HEK293 (cell line): ENCODE measurements around the gene POLL.

Experiments used
- CTCF ChIA-PET: fragments of 350-600 bp; formaldehyde crosslinking; extraction: SDS; loops from one replicate; lab custom pipeline; 2021; ENCODE audit warnings: antibody characterized with exemption; lab: Yijun Ruan, JAX
- POLR2A ChIA-PET: fragments of 300-600 bp; formaldehyde crosslinking; extraction: SDS; loops from one replicate; lab custom pipeline; 2020; ENCODE audit warnings: antibody characterized with exemption, inconsistent platforms; lab: Yijun Ruan, JAX
- H3K27ac ChIP-seq: fragments of 200-500 bp; sonication (Bioruptor generic); 2 replicates; pipeline ENCODE4 v1.5.1; 2014; ENCODE audit warnings: low read depth, low read length, control low read depth, inconsistent platforms; ENCODE audit errors: extremely low read depth
- H3K36me3 ChIP-seq, 2 experiments: fragments of 200-500 bp in 1 of 2; sonication (Bioruptor generic) in 1 of 2; 1 replicate in 1 of 2; 2 replicates in 1 of 2; pipeline ENCODE4 v1.5.1; 2014 to 2017; ENCODE audit warnings: inconsistent platforms in 2 of 2, low read length in 2 of 2; ENCODE audit not compliant: control insufficient read depth in 2 of 2, insufficient read depth in 1 of 2
- H3K4me1 ChIP-seq: fragments of 200-500 bp; sonication (Bioruptor generic); 2 replicates; pipeline ENCODE4 v1.5.1; 2014; ENCODE audit warnings: mild to moderate bottlenecking, low read length, inconsistent platforms; ENCODE audit not compliant: control insufficient read depth, insufficient read depth
- H3K4me3 ChIP-seq: 2 replicates; pipeline ENCODE4 v1.5.1; 2011; ENCODE audit warnings: low read depth, mild to moderate bottlenecking, control low read depth, low read length, moderate library complexity
- H3K9me3 ChIP-seq: fragments of 200-500 bp; sonication (Bioruptor generic); 2 replicates; pipeline ENCODE4 v1.5.1; 2014; ENCODE audit warnings: low read depth, low read length, inconsistent platforms; ENCODE audit not compliant: control insufficient read depth, insufficient read depth
- HIC1 ChIP-seq: fragments of 450-650 bp; formaldehyde crosslinking; IDR thresholded peaks from 2 replicates; pipeline ENCODE4 v1.5.1; 2016; ENCODE audit warnings: missing biosample characterization, missing genetic modification characterization
- KLF9 ChIP-seq: fragments of 450-650 bp; formaldehyde crosslinking; IDR thresholded peaks from 2 replicates; pipeline ENCODE4 v1.5.1; 2016; ENCODE audit warnings: missing biosample characterization, missing genetic modification characterization, low read depth
- MZF1 ChIP-seq: fragments of 450-650 bp; formaldehyde crosslinking; IDR thresholded peaks from 2 replicates; pipeline ENCODE4 v1.5.1; 2017; ENCODE audit warnings: missing biosample characterization, missing genetic modification characterization, borderline replicate concordance
- PRDM6 ChIP-seq: fragments of 450-650 bp; formaldehyde crosslinking; IDR thresholded peaks from 2 replicates; pipeline ENCODE4 v1.5.1; 2017; ENCODE audit warnings: missing biosample characterization, missing genetic modification characterization
- TRIM28 ChIP-seq: IDR thresholded peaks from 2 replicates; pipeline ENCODE4 v1.6.1; 2011; ENCODE audit warnings: low read length, control low read depth, borderline replicate concordance
- ZEB2 ChIP-seq: fragments of 450-650 bp; formaldehyde crosslinking; IDR thresholded peaks from 2 replicates; pipeline ENCODE4 v1.5.1; 2016; ENCODE audit warnings: missing biosample characterization, missing genetic modification characterization
- ZNF114 ChIP-seq: fragments of 450-650 bp; formaldehyde crosslinking; IDR thresholded peaks from 2 replicates; pipeline ENCODE4 v1.5.0; 2017; ENCODE audit warnings: missing biosample characterization, missing genetic modification characterization
- ZNF121 ChIP-seq: fragments of 450-650 bp; formaldehyde crosslinking; IDR thresholded peaks from 2 replicates; pipeline ENCODE4 v1.5.1; 2016; ENCODE audit warnings: missing biosample characterization, missing genetic modification characterization
- ZNF148 ChIP-seq: fragments of 450-650 bp; formaldehyde crosslinking; IDR thresholded peaks from 2 replicates; pipeline ENCODE4 v1.5.0; 2017; ENCODE audit warnings: missing biosample characterization, missing genetic modification characterization, borderline replicate concordance
- ZNF280C ChIP-seq: fragments of 450-650 bp; formaldehyde crosslinking; IDR thresholded peaks from 2 replicates; pipeline ENCODE4 v1.5.1; 2016; ENCODE audit warnings: missing biosample characterization, missing genetic modification characterization
- ZNF398 ChIP-seq: fragments of 450-650 bp; formaldehyde crosslinking; IDR thresholded peaks from 2 replicates; pipeline ENCODE4 v1.5.1; 2017; ENCODE audit warnings: missing biosample characterization, missing genetic modification characterization
- ZNF501 ChIP-seq: fragments of 450-650 bp; formaldehyde crosslinking; IDR thresholded peaks from 2 replicates; pipeline ENCODE4 v1.5.1; 2016; ENCODE audit warnings: missing biosample characterization, missing genetic modification characterization
- ZNF513 ChIP-seq: fragments of 450-650 bp; IDR thresholded peaks from 2 replicates; pipeline ENCODE4 v1.5.1; 2018; ENCODE audit warnings: missing biosample characterization, missing genetic modification characterization
- ZNF777 ChIP-seq: fragments of 450-650 bp; formaldehyde crosslinking; IDR thresholded peaks from 2 replicates; pipeline ENCODE4 v1.5.1; 2017; ENCODE audit warnings: missing biosample characterization, missing genetic modification characterization, borderline replicate concordance

The POLL gene

GRCh38 chr10:101618871-101619270 is 30.8 kb upstream of the POLL start:
- CTCF ChIA-PET, result no interaction called here
- H3K9me3 ChIP-seq, result no peaks in the 10 kb centered on the region
- TF ChIP-seq ZNF114 (tag by site-specific recombination) (no peak), ZNF513 (tag by site-specific recombination) (no peak), ZNF501 (tag by site-specific recombination) (no peak), ZNF777 (tag by site-specific recombination) (no peak), ZNF398 (tag by site-specific recombination) (no peak), PRDM6 (tag by site-specific recombination) (no peak), ZEB2 (tag by site-specific recombination) (no peak), MZF1 (no peak), HIC1 (tag by site-specific recombination) (no peak), KLF9 (tag by site-specific recombination) (no peak), ZNF121 (no peak), ZNF148 (no peak), TRIM28 (no peak), ZNF280C (tag by site-specific recombination) (no peak)

More at GRCh38 chr10:101618871-101619270, 30.8 kb upstream of the POLL start:
- H3K4me3 ChIP-seq, result no peak overlapping the region
- POLR2A ChIA-PET, result no interaction called here
- no peaks in the 10 kb centered on the region for H3K4me1 ChIP-seq
- H3K27ac ChIP-seq, result no peak overlapping the region
- H3K36me3 ChIP-seq, result peaks cover 0 to 21% of the 10 kb centered on the region in 2 experiments; a peak in 2 of 3 replicates
